ENCODE results near the gene HTT. TPM values are rescaled to one million over a fixed set of nuclear protein-coding genes. Genes with fewer than 3 reads are reported as not detected.

HTT gene
- total RNA-seq, 1 experiment from 2014 or later, result 18.4 TPM

- no peaks in the 10 kb centered on the region for H4K20me1 ChIP-seq (ENCODE audit: low read length)
- intact Hi-C loops (cut with micrococcal nuclease), result no loop called here
- TF ChIP-seq EZH2 (IDR thresholded peaks at IDR 0.05; ENCODE audit: low read length, unreplicated experiment) (no peak), EZH2phosphoT487 (IDR thresholded peaks at IDR 0.05; ENCODE audit: borderline replicate concordance, low read length) (no peak)
- TF ChIP-seq, protein P1, sequence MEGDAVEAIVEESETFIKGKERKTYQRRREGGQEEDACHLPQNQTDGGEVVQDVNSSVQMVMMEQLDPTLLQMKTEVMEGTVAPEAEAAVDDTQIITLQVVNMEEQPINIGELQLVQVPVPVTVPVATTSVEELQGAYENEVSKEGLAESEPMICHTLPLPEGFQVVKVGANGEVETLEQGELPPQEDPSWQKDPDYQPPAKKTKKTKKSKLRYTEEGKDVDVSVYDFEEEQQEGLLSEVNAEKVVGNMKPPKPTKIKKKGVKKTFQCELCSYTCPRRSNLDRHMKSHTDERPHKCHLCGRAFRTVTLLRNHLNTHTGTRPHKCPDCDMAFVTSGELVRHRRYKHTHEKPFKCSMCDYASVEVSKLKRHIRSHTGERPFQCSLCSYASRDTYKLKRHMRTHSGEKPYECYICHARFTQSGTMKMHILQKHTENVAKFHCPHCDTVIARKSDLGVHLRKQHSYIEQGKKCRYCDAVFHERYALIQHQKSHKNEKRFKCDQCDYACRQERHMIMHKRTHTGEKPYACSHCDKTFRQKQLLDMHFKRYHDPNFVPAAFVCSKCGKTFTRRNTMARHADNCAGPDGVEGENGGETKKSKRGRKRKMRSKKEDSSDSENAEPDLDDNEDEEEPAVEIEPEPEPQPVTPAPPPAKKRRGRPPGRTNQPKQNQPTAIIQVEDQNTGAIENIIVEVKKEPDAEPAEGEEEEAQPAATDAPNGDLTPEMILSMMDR (conservative IDR thresholded peaks at IDR 0.05; ENCODE audit: low read depth, low read length), result no peak
- CTCF ChIA-PET, result no interaction called here
- no peak overlapping the region for H3K27ac ChIP-seq (ENCODE audit: low read length)
- H3K79me2 ChIP-seq (ENCODE audit: low read length), result no peaks in the 10 kb centered on the region
- no peak overlapping the region for H3K4me3 ChIP-seq (ENCODE audit: low read length)
- H3K27me3 ChIP-seq (ENCODE audit: low read length), result no peaks in the 10 kb centered on the region
- POLR2A ChIA-PET (ENCODE audit: unreplicated experiment), result no interaction called here
- H3K9ac ChIP-seq (ENCODE audit: low read length), result no peak overlapping the region
- no peak overlapping the region for H2AFZ ChIP-seq (ENCODE audit: low read length)
- no peaks in the 10 kb centered on the region for H3K9me3 ChIP-seq (ENCODE audit: low read length)
- no TSS peak for BruUV-seq (replicated peaks)
- ATAC-seq (no peak), DNase-seq (no peak)
- H3K9me2 ChIP-seq (replicated peaks; ENCODE audit: low read length), result no peaks in the 10 kb centered on the region
- no peak overlapping the region for H3K4me2 ChIP-seq (ENCODE audit: low read length)
- no peaks in the 10 kb centered on the region for H3F3A ChIP-seq (ENCODE audit: low read length, unreplicated experiment)
- no peaks in the 10 kb centered on the region; the same call in 1 of the 2 replicates for H3K36me3 ChIP-seq (ENCODE audit: low read depth, low read length)
- H3K4me1 ChIP-seq (ENCODE audit: insufficient read depth, low read length), result no peaks in the 10 kb centered on the region
Measured at GRCh38 chr4:3219761-3220475, 145.4 kb downstream of the HTT start.

DNA sequence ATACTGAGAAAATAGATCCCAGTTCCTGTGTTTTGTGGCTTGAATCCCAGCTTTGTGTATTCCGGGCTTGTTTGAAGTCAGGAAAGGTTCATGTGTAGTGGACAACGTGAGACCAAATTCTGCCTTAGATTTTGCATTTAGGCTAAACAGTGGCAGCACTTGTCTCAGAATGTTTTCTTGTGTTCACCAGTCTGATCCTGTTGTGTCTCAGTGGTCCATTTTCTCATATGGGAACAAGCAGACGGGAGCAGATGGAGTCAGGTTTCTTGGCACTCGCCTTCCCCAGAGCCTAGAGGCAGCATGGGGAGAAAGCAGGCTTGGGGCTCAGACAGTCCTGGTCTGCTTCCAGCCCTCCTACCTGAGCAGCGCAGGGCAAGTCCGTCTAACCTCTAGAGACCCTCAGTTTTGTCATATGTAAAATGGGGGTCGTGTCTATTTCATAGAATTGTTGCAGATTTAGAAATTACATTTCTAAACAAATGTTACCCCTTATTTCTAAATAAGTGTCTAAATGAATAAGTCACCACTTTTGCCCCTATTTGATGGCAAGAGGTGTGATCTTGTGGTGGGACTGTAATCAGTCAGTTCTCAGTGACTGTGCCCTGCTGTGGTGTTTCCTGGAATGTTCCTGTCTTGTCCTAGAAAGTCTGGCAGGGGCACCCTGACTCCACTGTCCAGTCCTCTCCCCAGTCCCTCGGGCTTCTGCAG lies 146.1 kb downstream of the HTT start:
- POLR2A ChIA-PET (ENCODE audit: unreplicated experiment), result no interaction called here
- no TSS peak for BruUV-seq (replicated peaks)
- no peaks in the 10 kb centered on the region; the same call in 1 of the 2 replicates for H3K36me3 ChIP-seq (ENCODE audit: low read depth, low read length)

More for the DNA sequence above, 146.1 kb downstream of the HTT start:
- Histone ChIP-seq H3K9me2 (replicated peaks; ENCODE audit: low read length) (no peaks in the 10 kb centered on the region), H3K4me2 (ENCODE audit: low read length) (no peak overlapping the region), H3K4me3 (ENCODE audit: low read length) (no peak overlapping the region), H4K20me1 (ENCODE audit: low read length) (no peaks in the 10 kb centered on the region), H3K4me1 (ENCODE audit: insufficient read depth, low read length) (no peaks in the 10 kb centered on the region), H3F3A (ENCODE audit: low read length, unreplicated experiment) (no peaks in the 10 kb centered on the region), H3K27me3 (ENCODE audit: low read length) (no peaks in the 10 kb centered on the region), H3K79me2 (ENCODE audit: low read length) (no peaks in the 10 kb centered on the region), H3K9ac (ENCODE audit: low read length) (no peak overlapping the region), H3K27ac (ENCODE audit: low read length) (no peak overlapping the region), H3K9me3 (ENCODE audit: low read length) (no peaks in the 10 kb centered on the region), H2AFZ (ENCODE audit: low read length) (no peak overlapping the region)
- CTCF ChIA-PET, result no interaction called here
- DNase-seq (no peak), ATAC-seq (no peak)
- TF ChIP-seq EZH2phosphoT487 (IDR thresholded peaks at IDR 0.05; ENCODE audit: borderline replicate concordance, low read length), result no peak
- no peak for TF ChIP-seq EZH2 (IDR thresholded peaks at IDR 0.05; ENCODE audit: low read length, unreplicated experiment)
- TF ChIP-seq, protein P1 (conservative IDR thresholded peaks at IDR 0.05; ENCODE audit: low read depth, low read length), result no peak
- intact Hi-C loops (cut with micrococcal nuclease), result no loop called here
